ENCODE data around the gene TMEM26. TPM values are rescaled to one million over a fixed set of nuclear protein-coding genes. Genes with fewer than 3 reads are reported as not detected.

The TMEM26 gene
- total and polyA plus RNA-seq, 2 of the 8 experiments (the other 6 are each of a cell fraction or from before 2014, with no cell fraction given) = 1.6 to 2.8 TPM

GRCh38 chr10:61438141-61438988 lies 14.8 kb downstream of the TMEM26 start:
- no peak overlapping the region for H3K4me3 ChIP-seq (ENCODE audit: extremely low read depth in 1 of 4, insufficient read depth in 2 of 4, low read depth in 3 of 4, low read length in 4 of 4)
- ChIA-PET POLR2A (ENCODE audit: partially characterized antibody) (no interaction called here), CTCF (ENCODE audit: partially characterized antibody) (interaction anchor here (1.0 to 1.1 kb wide), 2 partner anchors 29 to 313 kb away, joined by 3 read pairs; no protein-coding TSS in a partner anchor)
- no peaks in the 10 kb centered on the region for H3K23me2 ChIP-seq (ENCODE audit: low read depth, low read length)
- H3K36me3 ChIP-seq (ENCODE audit: control insufficient read depth in 2 of 4, insufficient read depth in 4 of 4, low read length in 3 of 4) = no peaks in the 10 kb centered on the region
- no peaks in the 10 kb centered on the region for H4K20me1 ChIP-seq (replicated peaks in 1 of 2; ENCODE audit: control insufficient read depth in 1 of 2, insufficient read depth in 2 of 2, low read length in 2 of 2)
- no peak overlapping the region for H2AK5ac ChIP-seq (ENCODE audit: low read depth, low read length)
- no peak for TF ChIP-seq RXRA (IDR thresholded peaks at IDR 0.05; ENCODE audit: insufficient read depth, low read depth, low read length)
- no peaks in the 10 kb centered on the region for H3K79me1 ChIP-seq (ENCODE audit: low read depth, low read length)
- no peak overlapping the region for H3K27ac ChIP-seq (ENCODE audit: low read depth, low read length)
- H4K8ac ChIP-seq (ENCODE audit: extremely low read depth, insufficient read depth, low read length) = no peak overlapping the region
- no peak overlapping the region for H4K5ac ChIP-seq (ENCODE audit: insufficient read length, low read depth, low read length)
- no peaks in the 10 kb centered on the region for H3K4me1 ChIP-seq (replicated peaks in 1 of 4; ENCODE audit: control insufficient read depth in 3 of 4, insufficient read depth in 4 of 4, low read length in 3 of 4)
- DNase-seq (ENCODE audit: low read depth in 1 of 2, low spot score in 2 of 2) = no peak
- no peak for FAIRE-seq
- H3K9ac ChIP-seq (replicated peaks in 1 of 4; ENCODE audit: extremely low read depth in 1 of 4, low read depth in 3 of 4, low read length in 3 of 4) = no peak overlapping the region
- no peaks in the 10 kb centered on the region for H3K79me2 ChIP-seq (ENCODE audit: control insufficient read depth in 1 of 2, insufficient read depth in 2 of 2, low read length in 2 of 2)
- H2BK5ac ChIP-seq (ENCODE audit: low read depth, low read length) = no peak overlapping the region
- H3K4ac ChIP-seq (replicated peaks; ENCODE audit: insufficient read length, low read depth, low read length) = no peak overlapping the region
- no peaks in the 10 kb centered on the region for H3K27me3 ChIP-seq (replicated peaks in 1 of 4; ENCODE audit: control insufficient read depth in 3 of 4, extremely low read depth in 1 of 4, insufficient read depth in 3 of 4, low read length in 3 of 4)
- no peak overlapping the region for H3K4me2 ChIP-seq (ENCODE audit: insufficient read depth in 1 of 2, low read depth in 2 of 2, low read length in 2 of 2)
- no peak overlapping the region for H3K14ac ChIP-seq (ENCODE audit: insufficient read length)
- H2AFZ ChIP-seq (ENCODE audit: low read length) = no peak overlapping the region
- H4K91ac ChIP-seq (replicated peaks; ENCODE audit: insufficient read length, low read length) = no peak overlapping the region
- WGBS, 2 experiments (ENCODE audit: extremely low coverage in 1 of 2, insufficient coverage in 1 of 2, insufficient read length in 1 of 2, insufficient replicate concordance in 2 of 2, low coverage in 1 of 2, low lambda C conversion rate in 2 of 2, missing lambda C conversion rate in 1 of 2) = 92% methylated on average over 2 of the region's 2 CpGs; no CpG with 5 or more reads in 1 of the 2 experiments
- no peak overlapping the region for H3K23ac ChIP-seq (ENCODE audit: insufficient read length)
- H2BK15ac ChIP-seq (ENCODE audit: low read length) = no peak overlapping the region
- no peak overlapping the region for H2BK20ac ChIP-seq (ENCODE audit: low read length)
- H3K9me3 ChIP-seq (ENCODE audit: insufficient read depth in 2 of 2, low read depth in 1 of 2, low read length in 1 of 2) = no peaks in the 10 kb centered on the region
- no peak overlapping the region for H3K56ac ChIP-seq (replicated peaks; ENCODE audit: insufficient read length, low read depth, low read length)
- H3K18ac ChIP-seq (ENCODE audit: extremely low read depth, low read length) = no peak overlapping the region
- H2BK120ac ChIP-seq (replicated peaks; ENCODE audit: low read depth, low read length) = no peak overlapping the region
- no peak overlapping the region for H2BK12ac ChIP-seq (ENCODE audit: low read depth, low read length)
